PC-3 (cell line): ENCODE measurements around the gene TXNDC12. TPM values are rescaled to one million over a fixed set of nuclear protein-coding genes. Genes with fewer than 3 reads are reported as not detected.

ENCODE experiments used
- ATAC-seq: fragments of 200-7000 bp; cut with Tn5 transposase; 2 replicates; pipeline ENCODE4 v1.9.1; 2020; ENCODE audit warnings: mild to moderate bottlenecking, moderate library complexity
- BruUV-seq: library from RNA; stranded (reverse); fragments of 400-500 nt; replicated peaks from 2 replicates; lab custom pipeline; 2021; lab: Mats Ljungman, UMichigan
- CTCF ChIA-PET: fragments of 300-600 bp; sonication (Branson Sonifier 250); formaldehyde crosslinking; loops from one replicate; lab custom pipeline; 2022; ENCODE audit warnings: antibody characterized with exemption; lab: Charles Lee
- POLR2A ChIA-PET: fragments of 300-600 bp; sonication (Branson Sonifier 250); formaldehyde crosslinking; loops from one replicate; lab custom pipeline; 2022; ENCODE audit warnings: antibody characterized with exemption; ENCODE audit not compliant: unreplicated experiment; lab: Charles Lee
- DNase-seq: peaks from one replicate; pipeline ENCODE4 v3.0.0-alpha.2; 2015
- H2AFZ ChIP-seq: fragments of 300-600 bp; sonication (generic); 2 replicates; pipeline ENCODE4 v1.6.0; 2016; ENCODE audit warnings: antibody characterized with exemption, low read length
- H3F3A ChIP-seq: fragments of 300-600 bp; sonication (generic); one replicate; pipeline ENCODE4 v1.6.0; 2017; ENCODE audit warnings: antibody characterized with exemption, low read length, control low read depth, mild to moderate bottlenecking; ENCODE audit not compliant: unreplicated experiment
- H3K27ac ChIP-seq: fragments of 300-600 bp; sonication (generic); 2 replicates; pipeline ENCODE4 v1.5.1; 2016; ENCODE audit warnings: mild to moderate bottlenecking, low read length
- H3K27me3 ChIP-seq: fragments of 300-600 bp; sonication (generic); 2 replicates; pipeline ENCODE4 v1.6.1; 2016; ENCODE audit warnings: low read length, mixed read lengths
- H3K36me3 ChIP-seq: fragments of 300-600 bp; sonication (generic); 2 replicates; pipeline ENCODE4 v1.6.1; 2016; ENCODE audit warnings: low read depth, mixed run types, low read length, mixed read lengths
- H3K4me1 ChIP-seq: fragments of 300-600 bp; sonication (generic); 2 replicates; pipeline ENCODE4 v1.5.1; 2016; ENCODE audit warnings: low read length; ENCODE audit not compliant: insufficient read depth
- H3K4me2 ChIP-seq: fragments of 300-600 bp; sonication (generic); 2 replicates; pipeline ENCODE4 v1.6.0; 2016; ENCODE audit warnings: low read length
- H3K4me3 ChIP-seq: fragments of 300-600 bp; sonication (generic); 2 replicates; pipeline ENCODE4 v1.5.1; 2016; ENCODE audit warnings: mild to moderate bottlenecking, low read length, mixed read lengths
- H3K79me2 ChIP-seq: fragments of 300-600 bp; sonication (generic); 2 replicates; pipeline ENCODE4 v1.6.1; 2017; ENCODE audit warnings: low read length, mixed read lengths
- H3K9ac ChIP-seq: fragments of 300-600 bp; sonication (generic); 2 replicates; pipeline ENCODE4 v1.6.0; 2016; ENCODE audit warnings: mild to moderate bottlenecking, low read length
- H3K9me2 ChIP-seq: fragments of 300-600 bp; sonication (generic); replicated peaks from 2 replicates; pipeline ENCODE4 v1.6.1; 2016; ENCODE audit warnings: mixed run types, low read length, mixed read lengths
- H3K9me3 ChIP-seq: fragments of 300-600 bp; sonication (generic); 2 replicates; pipeline ENCODE4 v1.6.1; 2016; ENCODE audit warnings: low read length, mixed read lengths
- H4K20me1 ChIP-seq: fragments of 300-600 bp; sonication (generic); 2 replicates; pipeline ENCODE4 v1.6.1; 2016; ENCODE audit warnings: low read length, mixed read lengths
- EZH2 ChIP-seq: fragments of 300-600 bp; sonication (generic); IDR thresholded peaks from one replicate; pipeline ENCODE4 v1.6.1; 2017; ENCODE audit warnings: antibody characterized with exemption, mild to moderate bottlenecking, low read length; ENCODE audit not compliant: unreplicated experiment
- EZH2phosphoT487 ChIP-seq: fragments of 300-600 bp; sonication (generic); IDR thresholded peaks from 2 replicates; pipeline ENCODE4 v1.6.1; 2018; ENCODE audit warnings: mild to moderate bottlenecking, antibody characterized with exemption, low read length, borderline replicate concordance
- intact Hi-C: fragments of 100-400 bp; cut with micrococcal nuclease; formaldehyde crosslinking; loops from 2 replicates; pipeline ENCODE4 v1.9.0; 2023
- total RNA-seq: library from RNA; depleted of rRNA; stranded (reverse); fragments of >200 nt; gene quantifications from 2 replicates; pipeline ENCODE4 v1.2.3, GENCODE V29; 2014
- TF ChIP-seq, protein P1 (sequence below): fragments of 300-600 bp; sonication (generic); conservative IDR thresholded peaks from 2 replicates; pipeline ENCODE4 v1.5.1; 2017; ENCODE audit warnings: antibody characterized with exemption, low read depth, mild to moderate bottlenecking, low read length

Gene TXNDC12
- total RNA-seq, 1 experiment from 2014 or later: 36.8 TPM

DNA sequence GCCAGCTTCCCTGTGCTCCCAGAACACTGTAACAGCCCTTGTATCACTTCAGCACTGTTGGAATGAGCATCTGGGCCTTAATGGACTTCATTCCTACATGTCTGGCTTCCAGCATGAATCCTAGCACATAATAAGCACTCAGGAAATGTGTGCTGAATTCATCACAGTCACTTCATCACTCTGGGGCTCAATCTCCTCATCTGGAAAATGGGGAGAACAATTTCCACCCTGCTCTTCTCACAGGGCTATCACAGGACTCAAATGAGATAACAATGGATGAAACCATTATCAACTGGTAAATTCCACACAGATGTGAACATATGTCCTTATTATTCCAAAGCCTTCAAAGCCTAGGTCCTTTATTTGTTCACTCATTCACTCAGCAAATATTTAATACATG lies 76.9 kb downstream of the TXNDC12 start:
- CTCF ChIA-PET: no interaction called here
- Histone ChIP-seq H3K27ac (no peak overlapping the region), H3F3A (no peaks in the 10 kb centered on the region), H3K79me2 (no peaks in the 10 kb centered on the region), H3K9me2 (no peaks in the 10 kb centered on the region), H3K36me3 (no peaks in the 10 kb centered on the region), H3K27me3 (no peaks in the 10 kb centered on the region), H3K9me3 (no peaks in the 10 kb centered on the region), H3K4me2 (no peak overlapping the region), H3K4me3 (no peak overlapping the region), H2AFZ (no peak overlapping the region), H3K4me1 (peaks cover 35% of the 10 kb centered on the region), H4K20me1 (no peaks in the 10 kb centered on the region), H3K9ac (no peak overlapping the region)
- no TSS peak for BruUV-seq
- TF ChIP-seq, protein P1, sequence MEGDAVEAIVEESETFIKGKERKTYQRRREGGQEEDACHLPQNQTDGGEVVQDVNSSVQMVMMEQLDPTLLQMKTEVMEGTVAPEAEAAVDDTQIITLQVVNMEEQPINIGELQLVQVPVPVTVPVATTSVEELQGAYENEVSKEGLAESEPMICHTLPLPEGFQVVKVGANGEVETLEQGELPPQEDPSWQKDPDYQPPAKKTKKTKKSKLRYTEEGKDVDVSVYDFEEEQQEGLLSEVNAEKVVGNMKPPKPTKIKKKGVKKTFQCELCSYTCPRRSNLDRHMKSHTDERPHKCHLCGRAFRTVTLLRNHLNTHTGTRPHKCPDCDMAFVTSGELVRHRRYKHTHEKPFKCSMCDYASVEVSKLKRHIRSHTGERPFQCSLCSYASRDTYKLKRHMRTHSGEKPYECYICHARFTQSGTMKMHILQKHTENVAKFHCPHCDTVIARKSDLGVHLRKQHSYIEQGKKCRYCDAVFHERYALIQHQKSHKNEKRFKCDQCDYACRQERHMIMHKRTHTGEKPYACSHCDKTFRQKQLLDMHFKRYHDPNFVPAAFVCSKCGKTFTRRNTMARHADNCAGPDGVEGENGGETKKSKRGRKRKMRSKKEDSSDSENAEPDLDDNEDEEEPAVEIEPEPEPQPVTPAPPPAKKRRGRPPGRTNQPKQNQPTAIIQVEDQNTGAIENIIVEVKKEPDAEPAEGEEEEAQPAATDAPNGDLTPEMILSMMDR: no peak
- TF ChIP-seq EZH2phosphoT487 (no peak), EZH2 (no peak)
- ATAC-seq (no peak), DNase-seq (no peak)
- intact Hi-C loops: no loop called here
- POLR2A ChIA-PET: no interaction called here

DNA sequence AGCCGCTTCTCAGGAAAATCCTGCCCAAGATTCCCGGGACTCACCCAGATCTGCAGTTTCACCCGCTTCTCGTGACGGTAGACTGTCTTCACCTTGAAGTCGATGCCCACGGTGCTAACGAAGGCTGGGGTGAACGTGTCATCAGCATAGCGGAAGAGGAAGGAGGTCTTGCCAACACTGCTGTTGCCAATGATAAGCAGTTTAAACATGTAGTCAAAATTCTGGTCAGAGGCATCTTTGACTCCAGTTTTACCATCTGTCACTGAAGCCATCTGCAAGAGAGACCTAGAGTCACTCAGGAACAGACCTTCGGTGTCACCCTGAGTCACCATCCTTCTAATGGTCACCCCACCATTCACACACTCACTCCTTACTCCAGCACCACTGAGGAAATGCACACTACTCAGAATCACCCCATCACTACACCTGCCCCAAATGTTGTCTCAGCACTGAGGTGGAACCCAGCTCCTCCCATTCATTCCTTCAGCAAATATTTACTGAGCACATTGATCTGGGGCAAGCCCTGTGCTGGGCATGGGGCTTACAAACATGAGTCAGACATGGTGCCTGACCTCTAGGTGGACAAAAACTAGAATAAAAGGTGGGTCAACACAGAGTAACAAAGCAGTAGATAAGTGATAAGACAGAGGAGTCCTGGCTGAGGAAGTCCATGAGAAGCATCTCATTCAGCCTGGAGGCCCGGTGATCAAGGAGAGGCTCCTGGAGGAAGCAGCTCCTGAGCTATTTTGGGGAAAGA lies 78.0 kb downstream of the TXNDC12 start:
- no peaks in the 10 kb centered on the region for H3K9me3 ChIP-seq
- H3K4me2 ChIP-seq: peak overlapping the region; percentile 35; the same call in 1 of the 2 replicates
- H3F3A ChIP-seq: no peaks in the 10 kb centered on the region
- no peak overlapping the region for H2AFZ ChIP-seq
- H3K27me3 ChIP-seq: no peaks in the 10 kb centered on the region
- TF ChIP-seq, protein P1: no peak
- TF ChIP-seq EZH2 (no peak), EZH2phosphoT487 (no peak)
- peak overlapping the region; percentile 15; the same call in 1 of the 2 replicates for H3K27ac ChIP-seq
- no peaks in the 10 kb centered on the region for H4K20me1 ChIP-seq
- peak; percentile 72 for DNase-seq
- ChIA-PET POLR2A (no interaction called here), CTCF (no interaction called here)
- H3K9me2 ChIP-seq: no peaks in the 10 kb centered on the region
- peaks cover 35% of the 10 kb centered on the region for H3K4me1 ChIP-seq
- intact Hi-C loops: no loop called here
- H3K4me3 ChIP-seq: no peak overlapping the region
- ATAC-seq: peak; percentile 87
- H3K36me3 ChIP-seq: no peaks in the 10 kb centered on the region
- no peak overlapping the region for H3K9ac ChIP-seq
- no TSS peak for BruUV-seq
- no peaks in the 10 kb centered on the region for H3K79me2 ChIP-seq
